Lower lobe of right lung (tissue), 2 donors: ENCODE data around the gene RASSF3. TPM values are rescaled to one million over a fixed set of nuclear protein-coding genes. Genes with fewer than 3 reads are reported as not detected.
"Not testable (repeated sequence)": the region's sequence is repeated elsewhere in the genome, so short reads cannot be mapped to it uniquely, and the experiment has no call there.

Experiments used
- ATAC-seq, 2 donors: fragments of 200-7000 bp; cut with Tn5 transposase; one replicate each; pipeline ENCODE4 v1.9.1; 2020 to 2022; ENCODE audit warnings: mild to moderate bottlenecking in 2 of 2, moderate library complexity in 2 of 2
- DNase-seq: peaks from one replicate; pipeline ENCODE4 v3.0.0-alpha.2; 2020
- H3K27ac ChIP-seq: fragments of 200-600 bp; one replicate; pipeline ENCODE4 v1.8.0; 2022
- H3K27me3 ChIP-seq: fragments of 200-600 bp; one replicate; pipeline ENCODE4 v1.8.0; 2022; ENCODE audit warnings: low read depth
- H3K36me3 ChIP-seq: fragments of 200-600 bp; one replicate; pipeline ENCODE4 v1.8.0; 2022; ENCODE audit warnings: mild to moderate bottlenecking
- H3K4me1 ChIP-seq: fragments of 200-600 bp; one replicate; pipeline ENCODE4 v1.8.0; 2022
- H3K4me3 ChIP-seq: fragments of 200-600 bp; one replicate; pipeline ENCODE4 v1.8.0; 2022; ENCODE audit warnings: mild to moderate bottlenecking
- H3K9me3 ChIP-seq: fragments of 200-600 bp; one replicate; pipeline ENCODE4 v1.8.0; 2022
- CTCF ChIP-seq: fragments of 200-600 bp; IDR thresholded peaks from one replicate; pipeline ENCODE4 v1.8.0; 2022; ENCODE audit warnings: antibody characterized with exemption, mild to moderate bottlenecking
- intact Hi-C: fragments of 100-400 bp; cut with DNase I; formaldehyde crosslinking; loops from one replicate; pipeline ENCODE4 v1.11.0; 2022
- total RNA-seq: library from RNA; stranded (reverse); fragmentation: NEBNext Ultra II Directional; extraction: Animal tissue kit (Norgen Biotek cat#: 25700); gene quantifications from one replicate; pipeline ENCODE4 v1.2.1, GENCODE V29; 2021
- donor health status: DM: no; HTN: yes; CAD: no; lungs with severe emphysema.

The RASSF3 gene
- total RNA-seq, 1 donor from 2014 or later, result 82.7 TPM

DNA sequence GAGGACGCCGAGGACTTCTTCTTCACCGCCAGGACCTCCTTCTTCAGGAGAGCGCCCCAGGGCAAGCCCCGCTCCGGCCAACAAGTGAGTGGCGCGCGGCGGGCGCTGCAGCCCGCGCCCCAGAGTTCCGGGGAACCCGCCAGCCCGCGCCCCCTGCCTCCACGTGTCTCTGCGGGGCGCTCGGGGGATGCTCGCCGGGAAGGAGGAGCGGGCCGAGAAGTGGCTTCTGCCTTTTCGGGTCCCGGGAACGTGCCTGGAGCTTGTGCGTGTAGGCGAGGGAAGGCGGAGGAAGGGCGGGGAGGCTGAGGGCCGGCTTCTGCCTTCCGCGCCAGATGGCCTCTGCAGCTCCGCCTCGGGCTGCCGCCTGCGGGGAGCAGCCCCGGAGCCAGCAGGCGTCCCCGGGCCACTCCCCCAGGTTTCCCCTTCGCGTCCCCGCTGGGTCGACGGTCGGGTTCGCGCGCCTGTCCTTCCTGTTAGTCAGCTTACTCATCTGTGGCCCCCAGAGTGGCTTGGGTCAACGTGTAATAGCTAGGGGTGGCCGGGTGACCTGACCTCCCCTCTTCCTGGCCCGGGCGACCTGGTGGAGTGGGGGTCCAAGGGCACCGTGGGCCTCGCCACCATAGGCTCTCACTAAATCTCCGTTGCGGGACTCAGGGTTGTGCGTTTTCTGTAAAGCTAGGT, 505 bp downstream of the RASSF3 start:
- H3K27me3 ChIP-seq, result no peaks in the 10 kb centered on the region
- peaks cover 38% of the 10 kb centered on the region for H3K4me1 ChIP-seq
- peak; percentile 83 for DNase-seq
- peaks cover 8% of the 10 kb centered on the region for H3K36me3 ChIP-seq
- no peaks in the 10 kb centered on the region for H3K9me3 ChIP-seq
- peak; percentile 85 for ATAC-seq
- H3K27ac ChIP-seq, result peak overlapping the region; percentile 93
- intact Hi-C loops, result loop anchor here (10.0 kb wide), 1 partner anchor 46 kb away; no protein-coding TSS in a partner anchor
- TF ChIP-seq CTCF, result no peak
- H3K4me3 ChIP-seq, result peak overlapping the region; percentile 96

DNA sequence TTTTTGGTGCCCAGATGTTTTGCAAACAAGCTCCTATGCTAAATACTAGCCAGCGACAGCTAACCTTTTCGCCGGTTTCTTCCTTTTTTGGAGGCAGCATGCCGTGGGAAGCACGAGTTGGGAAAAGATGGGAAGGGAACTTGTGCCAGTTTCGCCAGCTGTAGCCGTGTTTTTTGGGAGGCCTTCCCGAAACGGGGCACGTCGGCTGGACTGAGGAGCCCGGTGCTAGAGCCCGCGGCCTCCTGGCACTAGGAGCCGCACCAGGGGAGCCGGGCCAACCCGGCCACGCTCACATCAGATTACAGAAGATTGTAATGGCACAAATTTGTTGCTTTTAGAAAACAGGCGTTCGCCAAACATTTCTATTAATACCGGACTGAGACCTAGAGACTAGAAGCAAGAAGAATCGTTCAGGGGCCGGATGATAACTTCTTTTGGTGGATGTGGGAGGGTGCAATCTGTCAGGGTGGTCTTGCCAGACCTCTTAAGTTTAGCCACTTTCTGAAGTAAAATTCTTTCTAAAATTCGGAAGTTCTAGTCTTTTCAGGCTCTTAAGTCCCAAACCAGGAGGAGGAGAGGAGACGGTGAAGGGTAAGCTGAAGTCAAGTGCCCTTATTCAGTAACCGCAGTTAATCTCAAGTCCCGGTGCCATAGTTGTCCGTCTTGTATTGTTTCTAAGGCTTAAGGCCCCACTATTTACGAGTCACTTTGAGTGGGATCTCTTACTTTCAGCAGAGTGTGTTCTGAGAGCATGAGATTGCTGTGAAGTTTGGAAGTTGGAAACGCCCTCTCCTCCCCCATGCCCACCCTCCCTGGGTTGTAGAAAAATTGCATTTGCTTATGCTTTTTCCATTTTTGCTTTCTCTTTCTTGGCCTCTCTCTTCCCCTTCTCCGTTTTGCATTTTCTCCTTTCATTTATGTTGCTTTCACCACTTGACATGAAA, 1.3 kb downstream of the RASSF3 start:
- Histone ChIP-seq H3K27me3 (no peaks in the 10 kb centered on the region), H3K4me1 (peaks cover 46% of the 10 kb centered on the region), H3K9me3 (no peaks in the 10 kb centered on the region), H3K36me3 (peaks cover 8% of the 10 kb centered on the region), H3K27ac (peak overlapping the region; percentile 93), H3K4me3 (peak overlapping the region; percentile 96)
- DNase-seq, result peak; percentile 59
- intact Hi-C loops, result loop anchor here (10.0 kb wide), 1 partner anchor 47 kb away; no protein-coding TSS in a partner anchor
- peak; percentile 50 to 54 for ATAC-seq
- TF ChIP-seq CTCF, result no peak

DNA sequence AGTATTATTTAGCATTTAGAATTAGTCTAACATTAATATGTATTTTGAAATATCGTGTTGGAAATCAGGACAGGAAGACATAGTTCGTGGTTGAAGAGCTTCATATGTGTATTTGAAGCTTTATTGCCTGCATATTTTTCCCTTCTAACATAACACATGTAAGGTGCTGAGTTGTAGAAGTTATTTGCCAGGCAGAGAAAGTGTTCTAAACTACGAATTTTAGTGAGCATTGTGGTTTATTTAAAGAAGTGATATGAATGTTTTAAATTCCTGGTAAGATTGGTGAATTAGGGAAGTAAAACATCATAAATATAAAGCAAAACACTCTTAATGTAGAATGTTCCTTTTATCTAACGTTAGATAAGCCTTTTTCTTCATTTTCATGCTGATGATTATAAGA, 2.5 kb downstream of the RASSF3 start:
- TF ChIP-seq CTCF, result no peak
- H3K9me3 ChIP-seq, result no peaks in the 10 kb centered on the region
- peak overlapping the region; percentile 96 for H3K4me3 ChIP-seq
- H3K27ac ChIP-seq, result no peak overlapping the region
- DNase-seq (no peak), ATAC-seq (no peak)
- no peaks in the 10 kb centered on the region for H3K27me3 ChIP-seq
- H3K4me1 ChIP-seq, result peaks cover 57% of the 10 kb centered on the region
- intact Hi-C loops, result loop anchor here (10.0 kb wide), 1 partner anchor 48 kb away; no protein-coding TSS in a partner anchor
- peaks cover 8% of the 10 kb centered on the region for H3K36me3 ChIP-seq

GRCh38 chr12:64613775-64614398, 3.6 kb downstream of the RASSF3 start:
- not testable (repeated sequence) for H3K4me3 ChIP-seq, H3K36me3 ChIP-seq, DNase-seq, H3K27ac ChIP-seq, ATAC-seq, H3K27me3 ChIP-seq, H3K9me3 ChIP-seq
- peaks cover 57% of the 10 kb centered on the region for H3K4me1 ChIP-seq
- intact Hi-C loops, result loop anchor here (10.0 kb wide), 1 partner anchor 49 kb away; no protein-coding TSS in a partner anchor

GRCh38 chr12:64616201-64616600, 5.9 kb downstream of the RASSF3 start:
- ATAC-seq (no peak), DNase-seq (no peak)
- no peaks in the 10 kb centered on the region for H3K27me3 ChIP-seq
- intact Hi-C loops, result loop anchor here (10.0 kb wide), 1 partner anchor 51 kb away; no protein-coding TSS in a partner anchor
- H3K4me3 ChIP-seq, result no peak overlapping the region
- H3K36me3 ChIP-seq, result peaks cover 8% of the 10 kb centered on the region
- H3K9me3 ChIP-seq, result no peaks in the 10 kb centered on the region
- H3K27ac ChIP-seq, result no peak overlapping the region
- TF ChIP-seq CTCF, result no peak
- H3K4me1 ChIP-seq, result peaks cover 77% of the 10 kb centered on the region
